HEK293 (cell line): ENCODE data around the gene RAB1A.

Experiments
- HIC1 ChIP-seq: fragments of 450-650 bp; formaldehyde crosslinking; IDR thresholded peaks from 2 replicates; pipeline ENCODE4 v1.5.1; 2016; ENCODE audit warnings: missing biosample characterization, missing genetic modification characterization
- KLF1 ChIP-seq: fragments of 450-650 bp; formaldehyde crosslinking; IDR thresholded peaks from 2 replicates; pipeline ENCODE4 v1.5.1; 2016; ENCODE audit warnings: missing biosample characterization, missing genetic modification characterization
- KLF10 ChIP-seq: fragments of 450-650 bp; IDR thresholded peaks from 2 replicates; pipeline ENCODE4 v1.5.1; 2018; ENCODE audit warnings: missing biosample characterization, mild to moderate bottlenecking, missing genetic modification characterization
- KLF17 ChIP-seq: fragments of 450-650 bp; formaldehyde crosslinking; IDR thresholded peaks from 2 replicates; pipeline ENCODE4 v1.5.1; 2016; ENCODE audit warnings: missing biosample characterization, missing genetic modification characterization
- KLF8 ChIP-seq: fragments of 450-650 bp; formaldehyde crosslinking; IDR thresholded peaks from 2 replicates; pipeline ENCODE4 v1.5.1; 2016; ENCODE audit warnings: missing biosample characterization, missing genetic modification characterization
- MEIS1 ChIP-seq: sonication (generic); formaldehyde crosslinking; IDR thresholded peaks from 2 replicates; pipeline ENCODE4 v1.8.1; 2022; ENCODE audit warnings: missing genetic modification reagents, mild to moderate bottlenecking, borderline replicate concordance
- MZF1 ChIP-seq: fragments of 450-650 bp; formaldehyde crosslinking; IDR thresholded peaks from 2 replicates; pipeline ENCODE4 v1.5.1; 2017; ENCODE audit warnings: missing biosample characterization, missing genetic modification characterization, borderline replicate concordance
- SETDB1 ChIP-seq: IDR thresholded peaks from one replicate; pipeline ENCODE4 v1.6.1; 2017; ENCODE audit warnings: mild to moderate bottlenecking, low read length, moderate library complexity, mixed read lengths; ENCODE audit not compliant: insufficient read length
- SP7 ChIP-seq: fragments of 450-650 bp; formaldehyde crosslinking; IDR thresholded peaks from 2 replicates; pipeline ENCODE4 v1.5.1; 2016; ENCODE audit warnings: missing biosample characterization, missing genetic modification characterization
- TCF7L2 ChIP-seq: IDR thresholded peaks from 2 replicates; pipeline ENCODE4 v1.6.1; 2011; ENCODE audit warnings: low read depth, mild to moderate bottlenecking, inconsistent platforms, low read length, moderate library complexity, borderline replicate concordance
- ZBTB48 ChIP-seq: fragments of 450-650 bp; formaldehyde crosslinking; IDR thresholded peaks from 2 replicates; pipeline ENCODE4 v1.5.1; 2016; ENCODE audit warnings: missing biosample characterization, missing genetic modification characterization
- ZBTB8A ChIP-seq: fragments of 450-650 bp; formaldehyde crosslinking; IDR thresholded peaks from 2 replicates; pipeline ENCODE4 v1.5.1; 2016; ENCODE audit warnings: missing biosample characterization, missing genetic modification characterization
- ZFP37 ChIP-seq: fragments of 450-650 bp; formaldehyde crosslinking; IDR thresholded peaks from 2 replicates; pipeline ENCODE4 v1.5.1; 2016; ENCODE audit warnings: missing biosample characterization, missing genetic modification characterization
- ZNF114 ChIP-seq: fragments of 450-650 bp; formaldehyde crosslinking; IDR thresholded peaks from 2 replicates; pipeline ENCODE4 v1.5.0; 2017; ENCODE audit warnings: missing biosample characterization, missing genetic modification characterization
- ZNF184 ChIP-seq: fragments of 450-650 bp; IDR thresholded peaks from 2 replicates; pipeline ENCODE4 v1.5.1; 2018; ENCODE audit warnings: missing biosample characterization, mild to moderate bottlenecking, missing genetic modification characterization
- ZNF26 ChIP-seq: fragments of 450-650 bp; formaldehyde crosslinking; IDR thresholded peaks from 2 replicates; pipeline ENCODE4 v1.5.1; 2016; ENCODE audit warnings: missing biosample characterization, missing genetic modification characterization
- ZNF280D ChIP-seq: fragments of 450-650 bp; formaldehyde crosslinking; IDR thresholded peaks from 2 replicates; pipeline ENCODE4 v1.5.1; 2016; ENCODE audit warnings: missing biosample characterization, missing genetic modification characterization
- ZNF362 ChIP-seq: fragments of 450-650 bp; formaldehyde crosslinking; IDR thresholded peaks from 2 replicates; pipeline ENCODE4 v1.5.1; 2016; ENCODE audit warnings: missing biosample characterization, missing genetic modification characterization
- ZNF473 ChIP-seq: fragments of 450-650 bp; formaldehyde crosslinking; IDR thresholded peaks from 2 replicates; pipeline ENCODE4 v1.5.1; 2017; ENCODE audit warnings: missing biosample characterization, missing genetic modification characterization
- ZNF501 ChIP-seq: fragments of 450-650 bp; formaldehyde crosslinking; IDR thresholded peaks from 2 replicates; pipeline ENCODE4 v1.5.1; 2016; ENCODE audit warnings: missing biosample characterization, missing genetic modification characterization
- ZNF513 ChIP-seq: fragments of 450-650 bp; IDR thresholded peaks from 2 replicates; pipeline ENCODE4 v1.5.1; 2018; ENCODE audit warnings: missing biosample characterization, missing genetic modification characterization
- ZNF529 ChIP-seq: fragments of 450-650 bp; formaldehyde crosslinking; IDR thresholded peaks from 2 replicates; pipeline ENCODE4 v1.5.1; 2017; ENCODE audit warnings: missing genetic modification characterization, missing biosample characterization; ENCODE audit not compliant: insufficient replicate concordance
- ZNF530 ChIP-seq: fragments of 450-650 bp; formaldehyde crosslinking; IDR thresholded peaks from 2 replicates; pipeline ENCODE4 v1.5.1; 2016; ENCODE audit warnings: low read depth, missing biosample characterization, missing genetic modification characterization
- ZNF548 ChIP-seq: fragments of 450-650 bp; formaldehyde crosslinking; IDR thresholded peaks from 2 replicates; pipeline ENCODE4 v1.5.1; 2016; ENCODE audit warnings: missing biosample characterization, missing genetic modification characterization
- ZNF555 ChIP-seq: fragments of 450-650 bp; formaldehyde crosslinking; conservative IDR thresholded peaks from 2 replicates; pipeline ENCODE4 v1.5.1; 2017; ENCODE audit warnings: missing biosample characterization, mild to moderate bottlenecking, missing genetic modification characterization, inconsistent platforms
- ZNF558 ChIP-seq: fragments of 450-650 bp; formaldehyde crosslinking; IDR thresholded peaks from 2 replicates; pipeline ENCODE4 v1.5.1; 2016; ENCODE audit warnings: missing biosample characterization, missing genetic modification characterization
- ZNF692 ChIP-seq: fragments of 450-650 bp; formaldehyde crosslinking; IDR thresholded peaks from 2 replicates; pipeline ENCODE4 v1.5.1; 2016; ENCODE audit warnings: missing biosample characterization, missing genetic modification characterization
- ZNF768 ChIP-seq: fragments of 450-650 bp; formaldehyde crosslinking; IDR thresholded peaks from 2 replicates; pipeline ENCODE4 v1.5.1; 2018; ENCODE audit warnings: missing biosample characterization, mild to moderate bottlenecking, missing genetic modification characterization

Gene RAB1A

GRCh38 chr2:65129826-65130663, at the start of gene RAB1A (continued):
- TF ChIP-seq KLF1 (tag by site-specific recombination) = peak; percentile 73
- no peak for TF ChIP-seq ZNF529
- TF ChIP-seq ZBTB8A (tag by site-specific recombination) = 0 out of 2 replicates have a peak, but pooled peaks have one; percentile 19
- TF ChIP-seq ZNF114 (tag by site-specific recombination) = no peak
- peak; percentile 83 for TF ChIP-seq ZBTB48 (tag by site-specific recombination)
- TF ChIP-seq ZNF530 = no peak
- TF ChIP-seq ZNF555 = no peak
- no peak for TF ChIP-seq ZNF513 (tag by site-specific recombination)
- no peak for TF ChIP-seq ZNF768 (tag by site-specific recombination)
- no peak for TF ChIP-seq MZF1 (tag by site-specific recombination)
- no peak for TF ChIP-seq KLF10
- TF ChIP-seq ZNF558 (tag by site-specific recombination) = no peak
- no peak for TF ChIP-seq ZNF280D (tag by site-specific recombination)
- no peak; the same call in none of the 2 replicates for TF ChIP-seq SP7 (tag by site-specific recombination)
- no peak for TF ChIP-seq ZNF501
- no peak for TF ChIP-seq ZNF362 (tag by site-specific recombination)
- no peak for TF ChIP-seq ZNF548 (tag by site-specific recombination)
- TF ChIP-seq HIC1 (tag by site-specific recombination) = no peak
- no peak for TF ChIP-seq ZNF184 (tag by site-specific recombination)
- no peak for TF ChIP-seq SETDB1
- no peak for TF ChIP-seq TCF7L2
- no peak for TF ChIP-seq MEIS1 (CRISPR knock-in tag)
- no peak for TF ChIP-seq ZNF692
- 0 out of 2 replicates have a peak, but pooled peaks have one; percentile 37 for TF ChIP-seq KLF17 (tag by site-specific recombination)
- no peak for TF ChIP-seq ZNF26 (tag by site-specific recombination)
- 0 out of 2 replicates have a peak, but pooled peaks have one; percentile 25 for TF ChIP-seq ZFP37 (tag by site-specific recombination)
- TF ChIP-seq KLF8 (tag by site-specific recombination) = peak; percentile 98
- TF ChIP-seq ZNF473 (tag by site-specific recombination) = no peak
